Putamen (tissue), 1 donor: ENCODE measurements around the gene MMP11.
"Not testable (repeated sequence)": the region's sequence is repeated elsewhere in the genome, so short reads cannot be mapped to it uniquely, and the experiment has no call there.

Experiments
- DNase-seq: peaks from one replicate; pipeline ENCODE4 v3.0.0-alpha.2; 2016; ENCODE audit warnings: low spot score

The MMP11 gene

DNA sequence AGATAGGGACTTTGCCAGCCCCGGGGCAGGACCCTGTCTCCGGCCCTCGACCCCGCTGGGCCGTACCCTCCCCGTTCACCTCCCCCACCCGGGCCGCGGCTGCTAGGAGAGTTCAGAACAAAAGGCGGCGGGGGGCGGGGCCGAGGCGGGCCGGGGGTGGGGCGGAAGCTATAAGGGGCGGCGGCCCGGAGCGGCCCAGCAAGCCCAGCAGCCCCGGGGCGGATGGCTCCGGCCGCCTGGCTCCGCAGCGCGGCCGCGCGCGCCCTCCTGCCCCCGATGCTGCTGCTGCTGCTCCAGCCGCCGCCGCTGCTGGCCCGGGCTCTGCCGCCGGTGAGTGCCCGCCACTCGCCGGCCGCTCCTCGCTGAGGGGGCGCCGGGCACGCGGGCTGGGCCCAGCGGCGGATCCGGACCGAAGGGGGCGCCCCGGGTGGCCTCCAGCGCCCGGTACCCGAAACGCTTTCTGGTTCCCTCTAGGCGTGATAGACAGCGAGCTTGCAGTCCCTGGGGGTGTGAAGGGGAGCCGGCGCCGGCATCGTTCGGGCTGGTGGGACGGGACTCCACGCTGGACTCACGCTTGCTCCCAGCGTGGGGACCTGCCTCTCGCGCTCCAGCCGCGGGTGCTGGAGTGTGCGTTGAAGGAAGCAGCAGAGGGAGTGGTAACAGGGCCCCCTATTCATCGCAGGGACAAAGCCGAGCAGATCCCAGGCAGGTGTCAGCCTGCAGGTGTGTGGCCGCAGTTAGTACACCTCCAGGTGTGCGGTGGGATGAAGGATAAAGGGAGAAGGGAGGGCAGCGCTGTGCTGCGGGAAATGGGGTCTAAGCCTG, at the start of gene MMP11:
Gene MMP11 (plus strand): TSS at position 201 of the 825 bp plus-strand sequence. CDS start 22 bp downstream, at position 223.
- no peak for DNase-seq

DNA sequence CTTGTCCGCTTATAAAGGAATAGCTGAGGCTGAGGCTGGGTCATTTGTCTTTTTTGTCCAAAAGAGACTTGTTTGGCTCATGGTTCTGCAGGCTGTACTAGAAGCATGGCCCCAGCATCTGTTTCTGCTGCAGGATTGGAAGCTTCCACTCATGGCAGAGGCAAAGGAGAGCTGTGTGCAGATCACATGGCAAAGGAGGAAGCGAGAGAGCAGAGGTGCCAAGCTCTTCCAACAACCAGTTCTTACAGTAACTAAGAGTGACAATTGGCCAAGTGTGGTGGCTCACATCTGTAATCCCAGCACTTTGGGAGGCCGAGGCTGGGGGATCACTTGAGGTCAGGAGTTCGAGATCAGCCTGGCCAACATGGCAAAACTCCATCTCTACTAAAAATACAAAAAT, 44.5 kb upstream of the MMP11 start:
- not testable (repeated sequence) for DNase-seq

DNA sequence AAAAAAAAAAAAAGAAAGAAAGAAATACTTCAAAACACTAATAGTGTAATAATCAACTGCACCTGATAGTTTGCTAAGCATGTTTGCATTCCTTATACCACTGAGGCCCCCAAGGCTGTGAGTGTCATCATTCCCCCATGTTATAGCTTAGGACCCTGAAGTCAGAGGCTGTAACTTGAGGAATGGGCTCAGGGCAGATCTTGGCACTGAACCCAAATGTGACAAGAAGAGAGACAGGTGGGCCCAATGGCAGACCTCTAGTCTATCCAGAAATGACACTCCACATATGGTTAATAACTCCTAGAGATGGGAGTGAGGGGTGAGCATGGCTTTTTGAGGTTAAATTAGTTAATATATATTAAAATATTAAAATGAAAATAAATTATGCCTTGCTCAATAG, 35.0 kb upstream of the MMP11 start:
- no peak for DNase-seq

DNA sequence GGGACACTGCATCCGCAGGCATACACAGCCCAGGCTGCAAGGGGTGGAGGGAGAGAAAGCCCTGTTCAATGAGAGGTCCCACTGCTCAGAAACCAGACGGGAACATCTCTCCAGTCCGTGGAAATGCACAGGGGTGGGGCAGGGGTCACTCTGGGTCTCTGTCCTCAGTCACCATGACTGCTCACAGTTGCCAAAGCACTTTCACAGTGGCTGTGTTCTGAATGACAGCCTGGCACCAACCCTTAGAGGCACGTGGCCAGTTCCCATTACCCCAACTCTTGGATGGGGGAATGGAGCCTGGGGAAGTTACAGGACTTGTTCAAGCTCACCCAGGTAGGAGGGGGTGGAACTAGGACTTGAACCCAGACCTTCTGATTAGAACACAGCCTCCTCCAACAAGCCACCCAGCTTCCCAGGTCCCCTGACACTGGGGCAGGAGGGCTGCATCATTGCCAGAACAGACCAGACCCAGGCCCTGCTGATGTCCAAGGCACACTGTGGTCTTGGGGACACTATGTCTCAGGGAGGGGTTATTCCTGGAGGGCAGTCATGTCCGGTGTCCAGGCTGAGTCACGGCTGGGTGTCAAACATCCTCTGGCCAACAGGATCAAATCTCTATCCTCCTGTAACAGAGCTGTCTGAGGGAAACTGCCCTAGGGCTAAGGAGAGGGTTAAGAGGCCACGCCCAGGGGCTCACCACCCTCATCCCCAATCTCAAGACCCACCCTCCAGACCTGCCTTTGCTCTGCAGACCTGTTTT, 30.0 kb upstream of the MMP11 start:
- DNase-seq, result no peak

GRCh38 chr22:23743303-23743705, 29.3 kb upstream of the MMP11 start:
- no peak for DNase-seq

DNA sequence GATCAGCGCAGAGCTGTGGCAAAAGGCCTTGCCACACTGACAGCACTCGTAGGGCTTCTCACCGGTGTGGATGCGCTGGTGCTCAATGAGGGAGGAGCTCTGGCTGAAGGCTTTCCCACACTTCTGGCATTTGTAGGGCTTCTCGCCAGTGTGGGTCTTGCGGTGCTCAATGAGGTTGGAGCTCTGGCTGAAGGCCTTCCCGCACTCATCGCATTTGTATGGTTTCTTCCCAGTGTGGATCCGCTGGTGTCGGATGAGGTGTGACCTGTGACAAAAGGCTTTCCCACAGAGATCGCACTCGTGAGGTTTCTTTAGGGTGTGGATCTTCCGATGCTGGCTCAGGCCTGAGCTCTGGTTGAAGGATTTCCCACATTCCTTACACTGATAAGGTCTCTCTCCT, 28.6 kb upstream of the MMP11 start:
- DNase-seq, result no peak

- DNase-seq, result no peak
Measured at GRCh38 chr22:23744485-23744884, 28.2 kb upstream of the MMP11 start.

DNA sequence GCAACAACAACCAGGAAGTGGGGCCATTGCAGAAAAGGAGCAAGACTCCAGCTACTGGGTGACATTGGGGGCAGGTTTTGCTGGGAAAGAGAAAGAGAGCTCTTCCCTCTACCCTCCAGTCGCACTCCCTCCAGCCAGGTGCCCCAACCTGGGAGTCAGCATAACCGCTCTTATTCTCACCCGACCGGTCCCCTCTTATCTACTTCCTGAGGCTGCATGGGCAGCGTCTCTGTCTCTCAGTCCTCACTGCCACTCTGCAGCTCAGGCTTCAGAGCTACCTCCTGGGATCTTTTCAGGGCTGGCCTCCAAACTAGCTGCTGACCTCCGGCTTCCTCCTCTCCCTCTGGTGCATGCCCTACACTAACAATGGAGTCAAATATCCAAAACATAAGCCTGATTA, 26.9 kb upstream of the MMP11 start:
- DNase-seq, result no peak

- no peak for DNase-seq
Measured at GRCh38 chr22:23749841-23750301, 22.8 kb upstream of the MMP11 start.

- no peak for DNase-seq
Measured at GRCh38 chr22:23750367-23750713, 22.3 kb upstream of the MMP11 start.

GRCh38 chr22:23750714-23751440, 21.8 kb upstream of the MMP11 start, which contains the start of gene ZNF70:
Gene ZNF70, minus strand, starts transcription at chr22:23751112. Its CDS starts 5,972 bp downstream, at chr22:23745140.
- peak; percentile 72 for DNase-seq

DNA sequence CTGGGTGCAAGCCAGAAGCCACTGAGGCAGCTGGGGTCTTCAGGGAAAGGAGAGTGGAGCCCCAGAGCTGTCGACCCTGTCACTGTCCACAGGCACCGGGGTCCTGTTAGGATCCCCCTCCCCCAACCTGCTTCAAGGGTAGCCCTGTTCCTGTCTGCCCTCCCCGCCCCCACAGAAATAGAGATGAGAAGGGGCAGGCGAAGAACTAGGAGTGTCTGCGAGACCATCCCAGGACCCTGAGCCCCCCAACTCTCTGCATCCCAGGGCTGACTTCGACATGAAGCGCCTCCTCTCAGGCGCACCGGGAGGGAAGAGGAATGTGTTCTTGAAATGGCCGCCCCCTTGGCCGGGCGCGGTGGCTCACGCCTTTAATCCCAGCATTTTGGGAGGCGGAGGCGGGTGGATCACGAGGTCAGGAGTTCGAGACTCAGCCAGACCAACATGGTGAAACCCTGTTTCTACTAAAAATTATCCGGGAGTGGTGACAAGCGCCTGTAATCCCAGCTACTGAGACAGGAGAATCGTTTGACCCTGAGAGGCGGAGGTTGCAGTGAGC, 21.1 kb upstream of the MMP11 start:
- DNase-seq, result no peak

GRCh38 chr22:23752090-23752691, 20.5 kb upstream of the MMP11 start:
- no peak for DNase-seq

DNA sequence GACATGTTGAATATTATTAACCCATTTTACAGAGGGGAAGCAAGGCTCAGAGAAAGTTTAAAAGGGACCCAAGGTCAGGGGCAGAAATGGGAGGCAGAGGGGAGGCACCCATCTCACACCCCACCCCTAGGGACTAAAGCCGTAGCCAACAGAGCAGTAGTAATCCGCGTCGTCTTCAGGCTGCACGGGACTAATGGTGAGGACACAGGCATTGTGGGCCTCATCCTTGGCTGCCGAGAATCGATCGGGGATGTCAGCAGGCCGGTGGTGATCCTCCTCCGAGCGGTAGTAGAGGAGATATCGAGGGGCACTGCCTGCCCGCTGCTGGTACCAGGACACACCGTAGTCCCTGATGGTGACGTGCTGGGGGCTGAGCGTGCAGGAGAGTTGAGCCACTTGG, 19.9 kb upstream of the MMP11 start:
- DNase-seq, result no peak

GRCh38 chr22:23753385-23753784, 19.3 kb upstream of the MMP11 start:
- DNase-seq, result no peak

DNA sequence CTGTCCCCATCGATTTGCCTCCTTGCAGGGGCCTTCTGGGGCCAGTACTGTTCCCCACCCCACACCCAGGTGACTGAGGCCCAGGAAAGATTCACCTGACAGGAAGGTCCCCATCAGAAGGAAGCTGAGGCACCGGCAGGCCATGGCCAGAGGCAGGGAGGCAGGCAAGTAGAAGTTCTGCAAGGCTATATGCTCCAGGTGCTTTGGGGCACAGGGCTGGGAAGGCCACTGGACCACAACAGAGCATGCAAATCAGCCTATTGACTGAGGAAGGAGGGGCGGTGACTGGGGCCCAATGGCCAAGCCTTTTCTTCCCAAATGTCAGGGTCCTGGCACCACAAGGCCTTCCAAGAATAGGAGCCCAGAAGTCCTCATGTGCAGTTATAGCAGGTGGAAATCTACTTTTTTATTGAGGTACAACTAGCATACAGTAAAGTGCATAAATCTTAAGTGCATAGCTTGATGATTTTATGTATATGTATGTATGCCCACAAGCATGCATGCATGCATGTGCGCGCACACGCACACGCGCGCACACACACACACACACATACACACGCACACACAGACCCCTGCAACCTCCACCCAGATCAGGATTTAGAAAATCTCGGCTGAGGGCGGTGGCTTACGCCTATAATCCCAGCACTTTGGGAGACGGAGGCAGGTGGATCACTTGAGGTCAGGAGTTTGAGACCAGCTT, 18.3 kb upstream of the MMP11 start, which contains the start of gene VPREB3:
Gene VPREB3 (minus strand): TSS at position 206 of the 700 bp plus-strand sequence. CDS start 62 bp downstream, at position 144.
- DNase-seq, result no peak

DNA sequence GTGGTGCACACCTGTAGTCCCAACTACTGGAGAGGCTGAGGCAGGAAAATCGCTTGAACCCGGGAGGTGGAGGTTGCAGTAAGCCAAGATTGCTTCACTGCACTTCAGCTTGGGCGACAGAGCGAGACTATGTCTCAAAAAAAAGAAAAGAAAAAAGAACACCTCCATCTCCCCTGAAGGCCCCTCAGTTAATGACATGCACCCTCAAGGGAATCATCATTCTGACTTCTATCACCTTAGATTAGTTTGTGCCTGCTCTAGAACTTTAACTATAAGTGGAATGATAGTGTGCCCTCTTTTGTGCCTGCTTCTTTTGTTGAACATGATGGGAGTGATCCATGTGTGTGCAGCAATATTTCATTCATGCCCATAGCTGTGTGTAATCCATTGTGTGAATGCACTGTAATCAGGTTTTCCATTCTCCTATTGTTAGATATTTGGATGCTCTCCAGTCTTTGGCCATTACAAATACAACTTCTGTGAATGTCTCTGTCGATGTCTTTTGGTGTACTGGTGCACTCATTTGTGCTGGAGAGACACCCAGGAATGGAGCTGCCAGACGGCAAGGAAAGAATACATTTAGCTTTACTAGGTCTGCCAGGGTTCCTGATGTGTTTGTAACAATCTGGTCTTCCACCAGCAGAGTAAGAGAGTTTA, 17.5 kb upstream of the MMP11 start:
- peak; percentile 70 for DNase-seq

- DNase-seq, result no peak
Measured at GRCh38 chr22:23755711-23756110, 16.9 kb upstream of the MMP11 start.

DNA sequence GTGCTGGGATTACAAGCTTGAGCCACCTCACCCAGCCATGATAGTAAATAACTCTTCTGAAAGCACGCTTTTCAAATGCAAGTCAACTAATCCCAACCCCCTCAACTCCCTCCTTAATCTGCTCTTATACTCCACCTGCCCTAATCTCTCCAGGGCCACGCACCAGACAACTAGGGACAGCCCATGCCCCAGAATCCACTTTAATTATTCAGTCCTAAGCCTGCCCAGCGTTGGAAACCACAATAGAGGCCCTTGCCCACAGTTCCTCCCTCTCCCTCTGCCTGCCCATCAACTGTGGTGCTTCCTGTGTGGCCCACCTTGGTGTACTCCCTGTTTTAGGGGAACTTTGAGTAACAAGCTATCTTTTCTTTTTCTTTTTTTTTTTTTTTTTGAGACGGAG, 15.8 kb upstream of the MMP11 start:
- DNase-seq, result no peak

- no peak for DNase-seq
Measured at GRCh38 chr22:23759566-23759965, 13.1 kb upstream of the MMP11 start.
